HepG2 (cell line): ENCODE data around the gene OR4D9. TPM values are rescaled to one million over a fixed set of nuclear protein-coding genes. Genes with fewer than 3 reads are reported as not detected.

ENCODE experiments used
- ATAC-seq: fragments of 200-7000 bp; cut with Tn5 transposase; 3 replicates; pipeline ENCODE4 v1.9.1; 2020; ENCODE audit warnings: mild to moderate bottlenecking, moderate library complexity
- Bru-seq: library from RNA; stranded (reverse); fragments of 400-500 nt; gene quantifications from one replicate; lab custom pipeline; 2021; lab: Mats Ljungman, UMichigan
- BruChase-seq, 2 experiments: library from RNA; stranded (reverse); fragments of 400-500 nt; gene quantifications; one replicate each; lab custom pipeline; 2021; lab: Mats Ljungman, UMichigan
- BruUV-seq: library from RNA; stranded (reverse); fragments of 400-500 nt; replicated peaks from 2 replicates; lab custom pipeline; 2021; lab: Mats Ljungman, UMichigan
- CTCF ChIA-PET: fragments of 300-600 bp; formaldehyde crosslinking; extraction: SDS; loops from one replicate; lab custom pipeline; 2021; ENCODE audit warnings: low total read pairs, inconsistent platforms, low intra/inter-chr PET ratio; lab: Yijun Ruan, JAX
- POLR2A ChIA-PET: fragments of 350-600 bp; sonication (Branson Sonifier 250); formaldehyde crosslinking; loops from one replicate; lab custom pipeline; 2020; ENCODE audit warnings: antibody characterized with exemption, inconsistent platforms; lab: Yijun Ruan, JAX
- DNase-seq: peaks from one replicate; pipeline ENCODE4 v3.0.0-alpha.2; 2015; ENCODE audit warnings: low spot score
- FAIRE-seq: peaks from 3 replicates; lab custom pipeline; 2011; peaks lifted over from hg19 to GRCh38; lab: Jason Lieb, UNC
- H2AFZ ChIP-seq: one replicate; pipeline ENCODE4 v1.6.1; 2011; ENCODE audit warnings: low read length, inconsistent platforms
- H3K27ac ChIP-seq: fragments of 300-600 bp; 3 replicates; pipeline ENCODE4 v1.8.0; 2011; ENCODE audit warnings: mixed run types, mild to moderate bottlenecking, mixed read lengths, low read length, inconsistent platforms; ENCODE audit not compliant: insufficient read depth; ENCODE audit errors: extremely low read length
- H3K27me3 ChIP-seq, 2 experiments: fragments of 200-600 bp in 1 of 2; 2 replicates in 1 of 2; 3 replicates in 1 of 2; pipeline versions ENCODE4 v1.6.0 to v1.8.0; 2011; ENCODE audit warnings: low read length in 2 of 2, mild to moderate bottlenecking in 2 of 2, moderate library complexity in 2 of 2, inconsistent platforms in 1 of 2; ENCODE audit not compliant: insufficient read depth in 2 of 2, control insufficient read depth in 1 of 2
- H3K36me3 ChIP-seq, 2 experiments: fragments of 200-600 bp in 1 of 2; replicated peaks in 1 of 2; 2 replicates in 1 of 2; 3 replicates in 1 of 2; pipeline versions ENCODE4 v1.5.1 to v1.8.0; 2011; ENCODE audit warnings: low read length in 2 of 2, inconsistent platforms in 1 of 2; ENCODE audit not compliant: insufficient read depth in 2 of 2, control insufficient read depth in 1 of 2
- H3K4me1 ChIP-seq: 2 replicates; pipeline ENCODE4 v1.5.1; 2012; ENCODE audit warnings: low read length, inconsistent platforms; ENCODE audit not compliant: insufficient read depth
- H3K4me2 ChIP-seq: 2 replicates; pipeline ENCODE4 v1.6.0; 2011; ENCODE audit warnings: low read depth, low read length, inconsistent platforms
- H3K4me3 ChIP-seq, 3 experiments: fragments of 200-600 bp in 1 of 3; sonication (generic), shearing (Covaris generic) in 1 of 3; replicated peaks in 1 of 3; 2 replicates each; pipeline ENCODE4 v1.5.1; 2011 to 2016; ENCODE audit warnings: low read length in 3 of 3, inconsistent platforms in 2 of 3, low read depth in 2 of 3, mild to moderate bottlenecking in 2 of 3, control low read depth in 1 of 3, mixed read lengths in 1 of 3; ENCODE audit not compliant: insufficient read depth in 1 of 3
- H3K79me2 ChIP-seq: one replicate; pipeline ENCODE4 v1.6.1; 2011; ENCODE audit warnings: low read length, inconsistent platforms; ENCODE audit not compliant: insufficient read depth
- H3K9ac ChIP-seq: 2 replicates; pipeline ENCODE4 v1.6.0; 2011; ENCODE audit warnings: mild to moderate bottlenecking, low read depth, low read length, inconsistent platforms; ENCODE audit not compliant: insufficient read depth
- H3K9me3 ChIP-seq: 2 replicates; pipeline ENCODE4 v1.5.1; 2012; ENCODE audit warnings: mild to moderate bottlenecking, low read length
- H4K20me1 ChIP-seq: 2 replicates; pipeline ENCODE4 v1.6.0; 2011; ENCODE audit warnings: inconsistent platforms, mild to moderate bottlenecking, low read length, moderate library complexity; ENCODE audit not compliant: insufficient read depth
- ESRRA ChIP-seq: sonication (generic); formaldehyde crosslinking; IDR thresholded peaks from 2 replicates; pipeline ENCODE4 v1.5.1; 2020; ENCODE audit warnings: mild to moderate bottlenecking, low read depth, missing genetic modification reagents
- HNRNPL ChIP-seq: fragments of 200-400 bp; formaldehyde crosslinking; IDR thresholded peaks from 2 replicates; pipeline ENCODE4 v1.6.1; 2017; ENCODE audit warnings: mild to moderate bottlenecking, low read depth, low read length
- KLF11 ChIP-seq: IDR thresholded peaks from 2 replicates; pipeline ENCODE4 v1.6.1; 2016; ENCODE audit warnings: missing compliant biosample characterization
- MEF2D ChIP-seq: sonication (generic); formaldehyde crosslinking; IDR thresholded peaks from 2 replicates; pipeline ENCODE4 v1.5.1; 2020; ENCODE audit warnings: mild to moderate bottlenecking, missing genetic modification reagents
- MXD4 ChIP-seq: IDR thresholded peaks from 2 replicates; pipeline ENCODE4 v1.6.1; 2016; ENCODE audit warnings: mild to moderate bottlenecking, missing biosample characterization, missing genetic modification reagents
- POGZ ChIP-seq: sonication (generic); formaldehyde crosslinking; IDR thresholded peaks from 2 replicates; pipeline ENCODE4 v1.4.0; 2020; ENCODE audit warnings: mild to moderate bottlenecking, missing genetic modification reagents
- ZNF670 ChIP-seq: sonication (generic); formaldehyde crosslinking; IDR thresholded peaks from 2 replicates; pipeline ENCODE4 v1.8.0; 2022; ENCODE audit warnings: mild to moderate bottlenecking, missing genetic modification reagents, borderline replicate concordance
- ZNF672 ChIP-seq: sonication (generic); formaldehyde crosslinking; IDR thresholded peaks from 2 replicates; pipeline ENCODE4 v1.8.1; 2022; ENCODE audit warnings: missing genetic modification reagents
- ZNF7 ChIP-seq: IDR thresholded peaks from 2 replicates; pipeline ENCODE4 v1.6.1; 2016; ENCODE audit warnings: missing biosample characterization, missing genetic modification reagents
- WGBS: methylation state at CpG from one replicate; pipeline ENCODE4 v1.1.6; 2017; ENCODE audit warnings: low lambda C conversion rate; 5-methylcytosine and 5-hydroxymethylcytosine counted together
- in situ Hi-C: cut with HindIII; loops from 2 replicates; pipeline ENCODE4 v1.10.0; 2017; ENCODE audit warnings: low pct_unique_long_range_greater_than_20kb; ENCODE audit not compliant: extremely low pct_ligation_motif_present
- intact Hi-C: fragments of 100-400 bp; cut with micrococcal nuclease; formaldehyde crosslinking; loops from one replicate; pipeline ENCODE4 v1.10.0; 2022; ENCODE audit not compliant: unreplicated experiment
- long read RNA-seq, 2 experiments: library from RNA in 1 of 2; library from polyadenylated mRNA in 1 of 2; stranded (forward) in 1 of 2; unstranded in 1 of 2; transcript quantifications; one replicate each; pipeline ENCODE4 v2.0.0, GENCODE V29; 2019 to 2022
- polyA minus RNA-seq, 3 experiments: library from RNA; depleted of rRNA, polyadenylated mRNA; stranded (reverse); fragments of >200 nt; gene quantifications; 2 replicates each; pipeline ENCODE4 v1.2.3, GENCODE V29; 2011; ENCODE audit warnings: low replicate concordance in 1 of 3
- polyA plus RNA-seq, 8 experiments: library from polyadenylated mRNA; depleted of rRNA in 3 of 8; stranded (reverse) in 7 of 8; unstranded in 1 of 8; fragments of >200 nt; fragmentation: Illumina TruSeq in 4 of 8; extraction: Trizol in 4 of 8; gene quantifications; 2 replicates each; pipeline versions ENCODE4 v1.2.1 to v1.2.3, GENCODE V29; 2011 to 2016; ENCODE audit warnings: low read depth in 4 of 8, missing spikeins in 1 of 8, mixed read lengths in 1 of 8; ENCODE audit not compliant: insufficient read depth in 1 of 8
- total RNA-seq, 5 experiments: library from RNA; depleted of rRNA; stranded (reverse); fragments of >200 nt; fragmentation: Illumina TruSeq; extraction: Trizol; gene quantifications; 2 replicates each; pipeline ENCODE4 v1.2.3, GENCODE V29; 2016; ENCODE audit warnings: low read depth in 1 of 5
- TF ChIP-seq, protein P1 (sequence below): sonication (generic); formaldehyde crosslinking; IDR thresholded peaks from 2 replicates; pipeline ENCODE4 v1.5.0; 2020; ENCODE audit warnings: mild to moderate bottlenecking, missing genetic modification reagents

Gene OR4D9
- total RNA-seq (2016; rRNA removed; fragmentation: Illumina TruSeq; extraction: Trizol) (not detected in 2 replicates), polyA plus RNA-seq (2011; rRNA removed) (not detected in 2 replicates), polyA minus RNA-seq (2011; rRNA and poly(A)+ RNA removed; ENCODE audit: low replicate concordance) (not detected in 2 replicates), Bru-seq, nascent RNA (not detected), BruChase-seq, experiment 1, labeled RNA remaining after a 6-hour chase (not detected), BruChase-seq, experiment 2, labeled RNA remaining after a 2-hour chase (not detected)
- total RNA-seq (2016; cell fraction: cytosol; rRNA removed; fragmentation: Illumina TruSeq; extraction: Trizol; ENCODE audit: low read depth) = not detected in 2 replicates
- not detected in 2 replicates for total RNA-seq (2016; cell fraction: insoluble cytoplasmic fraction; rRNA removed; fragmentation: Illumina TruSeq; extraction: Trizol)
- total RNA-seq (2016; cell fraction: membrane; rRNA removed; fragmentation: Illumina TruSeq; extraction: Trizol) = not detected in 2 replicates
- not detected in 2 replicates for total RNA-seq (2016; cell fraction: nucleus; rRNA removed; fragmentation: Illumina TruSeq; extraction: Trizol)
- polyA plus RNA-seq (2011; cell fraction: cytosol; rRNA removed) = not detected in 2 replicates
- polyA plus RNA-seq (2011; cell fraction: nucleus; rRNA removed) = not detected in 2 replicates
- not detected in 2 replicates for polyA plus RNA-seq (2012)
- polyA plus RNA-seq (2016; cell fraction: cytosol; fragmentation: Illumina TruSeq; extraction: Trizol; ENCODE audit: low read depth) = not detected in 2 replicates
- not detected in 2 replicates for polyA plus RNA-seq (2016; cell fraction: insoluble cytoplasmic fraction; fragmentation: Illumina TruSeq; extraction: Trizol; ENCODE audit: low read depth)
- polyA plus RNA-seq (2016; cell fraction: membrane; fragmentation: Illumina TruSeq; extraction: Trizol; ENCODE audit: low read depth) = not detected in 2 replicates
- polyA plus RNA-seq (2016; cell fraction: nucleus; fragmentation: Illumina TruSeq; extraction: Trizol; ENCODE audit: insufficient read depth, low read depth) = not detected in 2 replicates
- polyA minus RNA-seq (2011; cell fraction: cytosol; rRNA and poly(A)+ RNA removed) = not detected in 2 replicates
- polyA minus RNA-seq (2011; cell fraction: nucleus; rRNA and poly(A)+ RNA removed) = not detected in 2 replicates
- long read RNA-seq, experiment 1 = 0 reads
- long read RNA-seq, experiment 2 = 0 reads

DNA sequence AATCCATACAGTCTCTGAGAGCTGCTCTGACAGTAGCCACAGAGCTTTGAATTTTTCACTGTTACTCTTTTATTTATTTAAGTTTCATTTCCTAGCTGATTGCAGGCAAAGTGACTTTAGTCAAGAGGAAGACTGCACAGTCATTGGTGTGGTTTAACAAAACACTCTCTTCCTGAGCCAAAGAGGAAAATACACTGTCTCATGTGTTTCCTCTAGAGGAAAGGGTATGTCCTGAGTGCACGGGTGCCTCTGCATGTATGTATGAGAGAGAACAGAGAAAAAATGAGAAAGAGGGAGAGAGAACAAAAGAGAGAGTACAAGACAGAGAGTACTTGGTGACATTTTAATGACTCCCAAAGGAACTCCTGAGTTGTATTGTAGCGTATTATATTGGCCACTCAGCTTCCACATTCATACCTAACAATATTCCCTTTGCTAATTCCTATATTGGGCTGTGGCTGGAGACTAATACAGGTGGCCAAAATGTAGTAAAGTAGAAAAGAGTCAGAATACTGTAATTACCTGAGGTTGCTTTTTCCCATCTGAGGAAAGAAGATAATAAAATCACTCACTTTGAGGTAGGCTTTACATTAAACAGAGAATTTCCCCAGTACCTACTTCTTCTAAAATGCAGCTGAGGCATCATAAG is at the start of gene OR4D9:
Gene OR4D9 (plus strand): TSS at position 599 of the 649 bp plus-strand sequence. CDS start 3,374 bp downstream, outside the sequence.
- WGBS = 17% methylated on average over 2 of the region's 2 CpGs
- TF ChIP-seq ZNF670 (CRISPR knock-in tag) (no peak), ESRRA (no peak), HNRNPL (no peak), MXD4 (CRISPR knock-in tag) (no peak), MEF2D (CRISPR knock-in tag) (no peak), POGZ (no peak), ZNF672 (no peak), ZNF7 (CRISPR knock-in tag) (no peak), KLF11 (CRISPR knock-in tag) (no peak)
- TF ChIP-seq, protein P1, sequence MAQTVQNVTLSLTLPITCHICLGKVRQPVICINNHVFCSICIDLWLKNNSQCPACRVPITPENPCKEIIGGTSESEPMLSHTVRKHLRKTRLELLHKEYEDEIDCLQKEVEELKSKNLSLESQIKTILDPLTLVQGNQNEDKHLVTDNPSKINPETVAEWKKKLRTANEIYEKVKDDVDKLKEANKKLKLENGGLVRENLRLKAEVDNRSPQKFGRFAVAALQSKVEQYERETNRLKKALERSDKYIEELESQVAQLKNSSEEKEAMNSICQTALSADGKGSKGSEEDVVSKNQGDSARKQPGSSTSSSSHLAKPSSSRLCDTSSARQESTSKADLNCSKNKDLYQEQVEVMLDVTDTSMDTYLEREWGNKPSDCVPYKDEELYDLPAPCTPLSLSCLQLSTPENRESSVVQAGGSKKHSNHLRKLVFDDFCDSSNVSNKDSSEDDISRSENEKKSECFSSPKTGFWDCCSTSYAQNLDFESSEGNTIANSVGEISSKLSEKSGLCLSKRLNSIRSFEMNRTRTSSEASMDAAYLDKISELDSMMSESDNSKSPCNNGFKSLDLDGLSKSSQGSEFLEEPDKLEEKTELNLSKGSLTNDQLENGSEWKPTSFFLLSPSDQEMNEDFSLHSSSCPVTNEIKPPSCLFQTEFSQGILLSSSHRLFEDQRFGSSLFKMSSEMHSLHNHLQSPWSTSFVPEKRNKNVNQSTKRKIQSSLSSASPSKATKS (CRISPR knock-in tag) = no peak
- ATAC-seq = no peak
- H3K4me1 ChIP-seq = no peaks in the 10 kb centered on the region
- H3K79me2 ChIP-seq = no peaks in the 10 kb centered on the region
- in situ Hi-C loops (no loop called here), intact Hi-C loops (no loop called here)
- H3K9ac ChIP-seq = no peak within 1 kb of the TSS
- FAIRE-seq = no peak
- no peak for DNase-seq
- ChIA-PET POLR2A (no interaction called here), CTCF (no interaction called here)
- H3K9me3 ChIP-seq = no peaks in the 10 kb centered on the region
- H3K4me3 ChIP-seq = no peak within 1 kb of the TSS
- no peak within 1 kb of the TSS for H2AFZ ChIP-seq
- H3K27ac ChIP-seq = no peak within 1 kb of the TSS
- no peaks in the 10 kb centered on the region for H3K36me3 ChIP-seq
- BruUV-seq = no TSS peak
- peaks cover 0 to 3% of the 10 kb centered on the region in 2 experiments; a peak in 1 of 5 replicates for H3K27me3 ChIP-seq
- no peak within 1 kb of the TSS for H3K4me2 ChIP-seq
- H4K20me1 ChIP-seq = no peaks in the 10 kb centered on the region
